Fibroblast of villous mesenchyme (primary cell): Measurements from ENCODE around the gene ZSCAN25. TPM values are rescaled to one million over a fixed set of nuclear protein-coding genes. Genes with fewer than 3 reads are reported as not detected.

Source experiments
- DNase-seq: peaks from one replicate; pipeline ENCODE4 v3.0.0-alpha.2; 2010; ENCODE audit warnings: low read depth
- H3K4me3 ChIP-seq: 2 replicates; pipeline ENCODE4 v1.5.1; 2011; ENCODE audit warnings: low read depth, mild to moderate bottlenecking, low read length
- CTCF ChIP-seq: IDR thresholded peaks from 2 replicates; pipeline ENCODE4 v1.5.1; 2012; ENCODE audit warnings: low read depth, mild to moderate bottlenecking, low read length; ENCODE audit not compliant: insufficient read depth
- total RNA-seq: library from RNA; depleted of rRNA; stranded (reverse); fragments of >200 nt; gene quantifications from 2 replicates; pipeline ENCODE4 v1.2.3, GENCODE V29; 2012

The ZSCAN25 gene
- total RNA-seq, 1 donor: 13.4 TPM

GRCh38 chr7:99623702-99624447 lies 7.1 kb downstream of the ZSCAN25 start:
- no peak overlapping the region for H3K4me3 ChIP-seq
- no peak for DNase-seq
- TF ChIP-seq CTCF: no peak

- no peak for DNase-seq
- no peak overlapping the region for H3K4me3 ChIP-seq
- TF ChIP-seq CTCF: no peak
Observed at GRCh38 chr7:99624484-99624883, 7.7 kb downstream of the ZSCAN25 start.

- TF ChIP-seq CTCF: no peak
- H3K4me3 ChIP-seq: no peak overlapping the region
- no peak for DNase-seq
Observed at GRCh38 chr7:99625321-99625720, 8.6 kb downstream of the ZSCAN25 start.

GRCh38 chr7:99625961-99626360 lies 9.2 kb downstream of the ZSCAN25 start:
- DNase-seq: no peak
- no peak for TF ChIP-seq CTCF
- no peak overlapping the region for H3K4me3 ChIP-seq

- no peak for TF ChIP-seq CTCF
- no peak overlapping the region for H3K4me3 ChIP-seq
- DNase-seq: no peak
Observed at GRCh38 chr7:99626661-99627060, 9.9 kb downstream of the ZSCAN25 start.

- H3K4me3 ChIP-seq: no peak overlapping the region
- no peak for TF ChIP-seq CTCF
- DNase-seq: no peak
Observed at GRCh38 chr7:99627513-99627912, 10.8 kb downstream of the ZSCAN25 start.
